Fibroblast of mammary gland (primary cell): ENCODE measurements around the gene HNRNPUL2.
"Not testable (repeated sequence)": the region's sequence is repeated elsewhere in the genome, so short reads cannot be mapped to it uniquely, and the experiment has no call there.

ENCODE experiments used
- DNase-seq: peaks from one replicate; pipeline ENCODE4 v3.0.0-alpha.2; 2010; ENCODE audit warnings: low read depth
- H3K4me3 ChIP-seq: 2 replicates; pipeline ENCODE4 v1.5.1; 2011; ENCODE audit warnings: low read depth, mild to moderate bottlenecking, low read length, moderate library complexity; ENCODE audit not compliant: control insufficient read depth
- CTCF ChIP-seq: conservative IDR thresholded peaks from 2 replicates; pipeline ENCODE4 v1.5.1; 2011; ENCODE audit warnings: low read depth, low read length, inconsistent platforms; ENCODE audit not compliant: control insufficient read depth, insufficient read depth

Gene HNRNPUL2

GRCh38 chr11:62705413-62705812 lies 21.8 kb downstream of the HNRNPUL2 start:
- peak overlapping the region; percentile 72 for H3K4me3 ChIP-seq
- DNase-seq: no peak
- TF ChIP-seq CTCF: no peak

DNA sequence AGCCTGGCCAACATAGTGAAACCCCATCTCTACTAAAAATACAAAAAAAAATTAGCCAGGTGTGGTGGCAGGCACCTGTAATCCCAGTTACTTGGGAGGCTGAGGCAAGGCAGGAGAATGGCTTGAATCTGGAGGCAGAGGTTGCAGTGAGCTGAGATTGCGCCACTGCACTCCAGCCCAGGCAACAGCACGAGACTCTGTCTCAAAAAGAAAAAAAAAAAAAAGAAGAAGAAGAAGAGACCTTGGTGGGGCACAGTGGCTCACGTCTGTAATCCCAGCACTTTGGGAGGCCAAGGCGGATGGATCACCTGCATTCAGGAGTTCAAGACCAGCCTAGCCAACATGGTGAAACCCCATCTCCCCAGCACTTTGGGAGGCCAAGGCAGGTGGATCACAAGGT lies 23.3 kb downstream of the HNRNPUL2 start:
- DNase-seq, H3K4me3 ChIP-seq: not testable (repeated sequence)

DNA sequence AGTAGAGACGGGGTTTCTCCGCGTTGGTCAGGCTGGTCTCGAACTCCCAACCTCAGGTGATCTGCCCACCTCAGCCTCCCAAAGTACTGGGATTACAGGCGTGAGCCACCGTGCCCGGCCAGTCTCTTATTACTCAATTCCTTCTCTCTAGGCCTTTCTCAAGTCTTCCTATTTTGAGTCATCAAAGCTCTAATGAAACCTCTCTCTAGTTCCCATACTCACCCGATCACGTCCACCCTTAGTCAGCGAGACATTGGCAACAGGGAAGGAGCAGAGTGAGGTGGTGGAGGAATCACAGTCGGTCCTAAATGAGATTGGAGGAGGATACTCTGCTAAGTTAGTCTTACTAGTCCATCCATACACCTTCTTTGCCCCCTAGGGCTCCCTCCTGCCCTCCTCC lies 25.0 kb downstream of the HNRNPUL2 start:
- no peak for TF ChIP-seq CTCF
- peak; percentile 68 for DNase-seq

DNA sequence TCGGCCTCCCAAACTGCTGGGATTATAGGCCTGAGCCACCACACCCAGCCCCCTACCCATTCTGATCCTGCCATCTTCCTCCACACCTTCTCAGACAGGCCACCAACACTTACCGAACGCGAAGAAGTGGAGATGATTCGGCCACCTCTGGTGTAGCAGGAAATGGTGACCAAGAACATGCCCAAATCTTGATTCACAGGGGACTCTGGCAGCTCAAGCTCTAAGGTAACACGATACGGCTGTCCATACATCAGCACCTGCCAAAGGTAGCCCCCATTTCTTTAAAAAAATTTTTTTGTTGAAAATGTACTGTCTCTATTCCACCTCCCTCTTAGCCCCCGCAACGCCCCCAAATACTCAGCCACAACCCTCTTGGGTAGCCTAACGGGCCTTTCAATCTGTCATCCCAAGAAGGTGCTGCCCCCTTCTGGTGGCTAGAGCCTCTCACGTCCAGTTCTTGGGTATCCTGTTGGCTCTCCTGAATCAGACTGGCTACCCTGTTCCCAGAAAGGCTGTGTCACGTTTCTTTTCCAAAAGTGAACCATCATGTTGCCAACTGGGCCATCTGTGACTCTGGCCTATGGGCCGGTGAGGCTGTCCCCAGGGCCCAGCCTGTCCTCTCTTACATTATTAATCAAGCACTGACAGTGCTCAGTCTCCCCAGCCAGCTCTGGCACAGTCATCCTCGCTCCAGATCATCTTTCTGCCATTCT lies 32.6 kb downstream of the HNRNPUL2 start:
- peak; percentile 93 for TF ChIP-seq CTCF
- H3K4me3 ChIP-seq: no peak overlapping the region
- DNase-seq: peak; percentile 92

More for the DNA sequence above, 25.0 kb downstream of the HNRNPUL2 start:
- no peak overlapping the region for H3K4me3 ChIP-seq

DNA sequence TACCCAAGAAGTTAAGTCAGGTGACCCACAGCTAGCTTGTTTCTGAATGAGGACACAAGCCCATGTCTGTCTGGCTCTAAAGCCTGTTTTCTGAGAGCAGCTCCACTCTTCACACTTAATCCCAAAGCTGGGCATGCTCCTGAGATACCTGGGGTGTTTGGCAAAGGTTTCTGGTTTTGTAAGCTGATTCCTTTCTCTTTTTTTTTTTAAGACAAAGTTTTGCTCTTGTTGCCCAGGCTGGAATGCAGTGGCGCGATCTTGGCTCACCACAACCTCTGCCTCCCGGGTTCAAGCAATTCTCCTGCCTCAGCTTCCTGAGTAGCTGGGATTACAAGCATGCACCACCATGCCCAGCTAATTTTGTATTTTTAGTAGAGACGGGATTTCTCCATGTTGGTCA lies 33.6 kb downstream of the HNRNPUL2 start:
- not testable (repeated sequence) for H3K4me3 ChIP-seq, DNase-seq

GRCh38 chr11:62689421-62690183 lies 37.7 kb downstream of the HNRNPUL2 start, which contains the start of gene LRRN4CL:
Gene LRRN4CL (minus strand): TSS chr11:62689530. CDS start chr11:62688508, 1,022 bp downstream.
- TF ChIP-seq CTCF: no peak
- H3K4me3 ChIP-seq: peak within 1 kb of the TSS; percentile 45
- DNase-seq: peak; percentile 97

- peak; percentile 30 for DNase-seq
- no peak for TF ChIP-seq CTCF
- peak overlapping the region; percentile 45 for H3K4me3 ChIP-seq
These were observed 38.8 kb downstream of the HNRNPUL2 start for GRCh38 chr11:62688491-62688890.
